HL-60 (cell line): ENCODE measurements around the gene CTNNA2.

Source experiments
- DNase-seq, 2 experiments: peaks; one replicate each; pipeline ENCODE4 v3.0.0-alpha.2; 2010 to 2020; ENCODE audit warnings: low read depth in 1 of 2, low spot score in 1 of 2
- H3K27ac ChIP-seq: fragments of 250-450 bp; sonication (Bioruptor Pico); replicated peaks from 2 replicates; pipeline ENCODE4 v1.5.1; 2020; ENCODE audit warnings: mild to moderate bottlenecking, moderate library complexity
- H3K27me3 ChIP-seq: fragments of 250-450 bp; sonication (Bioruptor Pico); 2 replicates; pipeline ENCODE4 v1.5.1; 2021; ENCODE audit warnings: mild to moderate bottlenecking, moderate library complexity; ENCODE audit not compliant: insufficient read depth, poor library complexity, severe bottlenecking
- H3K4me3 ChIP-seq: replicated peaks from 2 replicates; pipeline ENCODE4 v1.5.1; 2011; ENCODE audit warnings: mild to moderate bottlenecking, control low read depth, low read length; ENCODE audit not compliant: insufficient read depth
- GABPA ChIP-seq: IDR thresholded peaks from 2 replicates; pipeline ENCODE4 v1.6.1; 2012; ENCODE audit warnings: low read depth
- POLR2AphosphoS5 ChIP-seq: IDR thresholded peaks from 2 replicates; pipeline ENCODE4 v1.6.1; 2012; ENCODE audit warnings: low read depth
- SPI1 ChIP-seq: IDR thresholded peaks from 2 replicates; pipeline ENCODE4 v1.6.1; 2012; ENCODE audit warnings: low read depth, mild to moderate bottlenecking, borderline replicate concordance
- TF ChIP-seq, protein P1 (sequence below): IDR thresholded peaks from 2 replicates; pipeline ENCODE4 v1.6.1; 2012; ENCODE audit warnings: low read depth; ENCODE audit not compliant: insufficient replicate concordance
- TF ChIP-seq, protein P2 (sequence below): IDR thresholded peaks from one replicate; pipeline ENCODE4 v1.5.1; 2011; ENCODE audit warnings: low read length, control low read depth, inconsistent platforms; ENCODE audit not compliant: insufficient read depth

Gene CTNNA2

DNA sequence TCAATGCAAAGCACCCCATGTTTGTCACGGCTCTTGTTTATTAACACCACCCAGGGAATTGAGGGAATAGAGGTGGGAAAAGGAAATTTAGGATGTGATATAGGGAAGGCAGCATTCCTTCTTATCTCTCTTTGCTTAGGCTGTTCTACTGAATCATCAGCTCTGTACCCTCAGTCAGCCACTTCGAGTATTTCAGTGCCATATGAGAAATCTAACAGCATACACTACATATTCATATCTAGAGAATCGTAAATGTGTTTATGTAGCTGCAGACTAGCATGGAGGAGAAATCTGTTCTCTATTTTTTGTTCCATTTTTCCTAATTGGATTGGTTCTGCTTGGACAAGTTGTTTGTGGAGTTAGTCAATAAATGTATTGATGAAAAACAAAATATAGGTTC lies 187.8 kb downstream of the CTNNA2 start:
- TF ChIP-seq, protein P1, sequence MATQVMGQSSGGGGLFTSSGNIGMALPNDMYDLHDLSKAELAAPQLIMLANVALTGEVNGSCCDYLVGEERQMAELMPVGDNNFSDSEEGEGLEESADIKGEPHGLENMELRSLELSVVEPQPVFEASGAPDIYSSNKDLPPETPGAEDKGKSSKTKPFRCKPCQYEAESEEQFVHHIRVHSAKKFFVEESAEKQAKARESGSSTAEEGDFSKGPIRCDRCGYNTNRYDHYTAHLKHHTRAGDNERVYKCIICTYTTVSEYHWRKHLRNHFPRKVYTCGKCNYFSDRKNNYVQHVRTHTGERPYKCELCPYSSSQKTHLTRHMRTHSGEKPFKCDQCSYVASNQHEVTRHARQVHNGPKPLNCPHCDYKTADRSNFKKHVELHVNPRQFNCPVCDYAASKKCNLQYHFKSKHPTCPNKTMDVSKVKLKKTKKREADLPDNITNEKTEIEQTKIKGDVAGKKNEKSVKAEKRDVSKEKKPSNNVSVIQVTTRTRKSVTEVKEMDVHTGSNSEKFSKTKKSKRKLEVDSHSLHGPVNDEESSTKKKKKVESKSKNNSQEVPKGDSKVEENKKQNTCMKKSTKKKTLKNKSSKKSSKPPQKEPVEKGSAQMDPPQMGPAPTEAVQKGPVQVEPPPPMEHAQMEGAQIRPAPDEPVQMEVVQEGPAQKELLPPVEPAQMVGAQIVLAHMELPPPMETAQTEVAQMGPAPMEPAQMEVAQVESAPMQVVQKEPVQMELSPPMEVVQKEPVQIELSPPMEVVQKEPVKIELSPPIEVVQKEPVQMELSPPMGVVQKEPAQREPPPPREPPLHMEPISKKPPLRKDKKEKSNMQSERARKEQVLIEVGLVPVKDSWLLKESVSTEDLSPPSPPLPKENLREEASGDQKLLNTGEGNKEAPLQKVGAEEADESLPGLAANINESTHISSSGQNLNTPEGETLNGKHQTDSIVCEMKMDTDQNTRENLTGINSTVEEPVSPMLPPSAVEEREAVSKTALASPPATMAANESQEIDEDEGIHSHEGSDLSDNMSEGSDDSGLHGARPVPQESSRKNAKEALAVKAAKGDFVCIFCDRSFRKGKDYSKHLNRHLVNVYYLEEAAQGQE, result no peak
- no peak for TF ChIP-seq POLR2AphosphoS5
- no peak for TF ChIP-seq SPI1
- TF ChIP-seq, protein P2, sequence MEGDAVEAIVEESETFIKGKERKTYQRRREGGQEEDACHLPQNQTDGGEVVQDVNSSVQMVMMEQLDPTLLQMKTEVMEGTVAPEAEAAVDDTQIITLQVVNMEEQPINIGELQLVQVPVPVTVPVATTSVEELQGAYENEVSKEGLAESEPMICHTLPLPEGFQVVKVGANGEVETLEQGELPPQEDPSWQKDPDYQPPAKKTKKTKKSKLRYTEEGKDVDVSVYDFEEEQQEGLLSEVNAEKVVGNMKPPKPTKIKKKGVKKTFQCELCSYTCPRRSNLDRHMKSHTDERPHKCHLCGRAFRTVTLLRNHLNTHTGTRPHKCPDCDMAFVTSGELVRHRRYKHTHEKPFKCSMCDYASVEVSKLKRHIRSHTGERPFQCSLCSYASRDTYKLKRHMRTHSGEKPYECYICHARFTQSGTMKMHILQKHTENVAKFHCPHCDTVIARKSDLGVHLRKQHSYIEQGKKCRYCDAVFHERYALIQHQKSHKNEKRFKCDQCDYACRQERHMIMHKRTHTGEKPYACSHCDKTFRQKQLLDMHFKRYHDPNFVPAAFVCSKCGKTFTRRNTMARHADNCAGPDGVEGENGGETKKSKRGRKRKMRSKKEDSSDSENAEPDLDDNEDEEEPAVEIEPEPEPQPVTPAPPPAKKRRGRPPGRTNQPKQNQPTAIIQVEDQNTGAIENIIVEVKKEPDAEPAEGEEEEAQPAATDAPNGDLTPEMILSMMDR, result no peak
- no peak for TF ChIP-seq GABPA
- Histone ChIP-seq H3K4me3 (no peak overlapping the region), H3K27ac (no peak overlapping the region), H3K27me3 (no peaks in the 10 kb centered on the region)
- DNase-seq, result no peak

DNA sequence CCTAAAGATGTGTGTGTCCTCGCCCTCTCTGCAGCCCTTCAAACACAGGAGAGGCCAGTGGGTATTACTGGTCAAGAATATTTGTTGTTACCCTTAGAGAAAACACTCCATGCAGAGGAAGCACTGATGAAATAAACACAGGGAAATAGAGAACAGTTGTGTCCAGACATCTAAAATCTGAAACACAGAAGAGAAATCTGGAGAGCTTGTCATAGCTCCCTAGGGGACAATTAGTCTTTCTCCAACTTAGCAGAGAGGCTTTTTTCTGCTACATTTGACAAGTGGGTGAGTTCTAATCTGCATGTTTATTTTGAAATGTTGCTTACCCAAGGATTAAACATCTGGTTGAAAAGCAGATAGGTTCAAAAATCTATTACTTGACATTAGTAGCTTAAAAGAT lies 190.1 kb downstream of the CTNNA2 start:
- Histone ChIP-seq H3K27ac (no peak overlapping the region), H3K4me3 (no peak overlapping the region), H3K27me3 (no peaks in the 10 kb centered on the region)
- TF ChIP-seq, protein P2, result no peak
- no peak for TF ChIP-seq SPI1
- no peak for TF ChIP-seq POLR2AphosphoS5
- no peak for TF ChIP-seq GABPA
- TF ChIP-seq, protein P1, result no peak
- DNase-seq, result no peak

DNA sequence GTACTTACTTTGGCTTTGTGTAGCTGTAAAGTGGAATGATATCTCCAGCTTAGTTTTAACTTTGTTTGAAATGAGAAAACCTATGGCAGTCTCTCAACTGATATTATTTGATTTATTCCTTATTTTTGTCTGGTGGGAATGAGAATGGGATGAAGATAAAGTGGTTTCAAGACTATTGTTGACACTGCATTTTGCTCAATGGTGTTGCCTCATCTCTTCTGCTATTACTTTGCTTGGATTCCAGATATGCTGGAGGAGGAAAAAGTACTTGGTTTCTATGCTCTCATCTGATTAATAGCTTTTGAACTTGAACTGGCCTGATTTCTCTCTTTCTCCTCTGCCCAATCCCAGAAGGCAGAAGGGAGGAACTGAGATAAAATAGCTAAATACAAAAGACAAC lies 198.2 kb downstream of the CTNNA2 start:
- H3K27me3 ChIP-seq, result no peaks in the 10 kb centered on the region
- DNase-seq, result no peak
- no peak overlapping the region for H3K27ac ChIP-seq
- TF ChIP-seq SPI1, result no peak
- no peak for TF ChIP-seq GABPA
- TF ChIP-seq, protein P1, result no peak
- TF ChIP-seq, protein P2, result no peak
- no peak for TF ChIP-seq POLR2AphosphoS5
- H3K4me3 ChIP-seq, result no peak overlapping the region
